Stimulated activated CD8-positive, alpha-beta memory T cell treated with anti-CD3 and anti-CD28 coated beads, Interleukin-7, amount 100 ng/mL, for 4 hours (primary cell): ENCODE measurements around the gene ZYX.
"Not testable (repeated sequence)": the region's sequence is repeated elsewhere in the genome, so short reads cannot be mapped to it uniquely, and the experiment has no call there.

Experiments used
- DNase-seq, 2 donors: peaks; one replicate each; pipeline ENCODE4 v3.0.0-alpha.2; 2020; ENCODE audit warnings: low read depth in 2 of 2

The ZYX gene

GRCh38 chr7:143417734-143418383, 36.7 kb downstream of the ZYX start:
- no peak for DNase-seq

- no peak for DNase-seq
Observed at GRCh38 chr7:143418681-143419458, 37.7 kb downstream of the ZYX start.

- no peak for DNase-seq
Observed at GRCh38 chr7:143419880-143420279, 38.7 kb downstream of the ZYX start.

GRCh38 chr7:143420624-143421023, 39.5 kb downstream of the ZYX start:
- not testable (repeated sequence) for DNase-seq

GRCh38 chr7:143422033-143422432, 40.9 kb downstream of the ZYX start:
- DNase-seq: no peak

GRCh38 chr7:143424476-143424875, 43.3 kb downstream of the ZYX start:
- DNase-seq: not testable (repeated sequence)

- DNase-seq: no peak
Observed at GRCh38 chr7:143426479-143427142, 45.5 kb downstream of the ZYX start.

GRCh38 chr7:143429770-143430698, 48.9 kb downstream of the ZYX start:
- DNase-seq: no peak

GRCh38 chr7:143431109-143431508, 50.0 kb downstream of the ZYX start:
- no peak for DNase-seq

GRCh38 chr7:143433759-143434158, 52.6 kb downstream of the ZYX start:
- no peak for DNase-seq

GRCh38 chr7:143434660-143435059, 53.5 kb downstream of the ZYX start:
- no peak for DNase-seq

GRCh38 chr7:143435266-143435665, 54.1 kb downstream of the ZYX start:
- DNase-seq: no peak

- DNase-seq: no peak
Observed at GRCh38 chr7:143436325-143436946, 55.3 kb downstream of the ZYX start.

GRCh38 chr7:143437578-143437977, 56.4 kb downstream of the ZYX start:
- no peak for DNase-seq

- no peak for DNase-seq
Observed at GRCh38 chr7:143439866-143440265, 58.7 kb downstream of the ZYX start.
